22Rv1 (cell line): ENCODE data around the gene SPATA46.

Source experiments
- H3K27ac ChIP-seq: fragments of 450-650 bp; 2 replicates; pipeline ENCODE4 v1.5.1; 2017
- CTCF ChIP-seq: fragments of 450-650 bp; IDR thresholded peaks from 2 replicates; pipeline ENCODE4 v1.5.1; 2017; ENCODE audit warnings: mild to moderate bottlenecking
- ZFX ChIP-seq: fragments of 450-650 bp; IDR thresholded peaks from 2 replicates; pipeline ENCODE4 v1.6.1; 2017; ENCODE audit warnings: antibody characterized with exemption, borderline replicate concordance

SPATA46 gene

DNA sequence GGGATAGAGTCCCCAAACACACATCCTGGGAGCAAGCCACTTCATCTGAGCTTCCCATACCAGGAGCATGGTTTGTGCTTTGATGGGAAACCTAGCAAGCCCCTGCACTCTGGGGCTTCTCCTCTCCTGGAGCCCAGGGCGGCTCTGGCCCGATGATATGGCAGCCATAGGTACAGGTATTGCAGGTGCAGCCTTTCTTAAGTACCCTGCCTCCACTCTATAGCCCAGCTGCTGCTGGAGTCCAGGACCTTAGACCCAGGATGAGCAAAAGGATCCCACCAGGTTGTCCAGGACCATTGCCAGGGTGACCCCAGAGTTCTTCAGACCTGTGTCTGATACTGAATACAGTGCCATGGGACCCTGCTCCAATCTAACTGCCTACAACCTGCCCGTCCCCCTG, 9.0 kb upstream of the SPATA46 start:
- TF ChIP-seq ZFX (no peak), CTCF (no peak)
- H3K27ac ChIP-seq = no peak overlapping the region

DNA sequence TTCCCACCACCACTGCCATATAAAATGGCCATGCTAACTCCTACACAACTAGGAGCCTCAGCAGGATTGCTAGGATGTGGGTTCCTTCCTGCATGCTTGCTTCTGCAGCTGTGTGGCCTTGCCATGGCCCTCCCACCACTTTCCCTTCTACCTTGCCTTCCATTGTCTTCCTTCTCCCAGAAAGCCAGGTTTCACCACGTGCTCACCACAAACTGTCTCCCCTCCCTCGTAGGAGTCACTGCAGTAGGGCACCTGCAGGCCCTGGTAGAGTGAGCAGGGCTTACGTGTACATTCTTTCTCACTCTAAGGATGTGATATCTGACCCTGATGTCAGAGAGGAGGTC, 8.6 kb upstream of the SPATA46 start:
- TF ChIP-seq CTCF = no peak
- no peak for TF ChIP-seq ZFX

DNA sequence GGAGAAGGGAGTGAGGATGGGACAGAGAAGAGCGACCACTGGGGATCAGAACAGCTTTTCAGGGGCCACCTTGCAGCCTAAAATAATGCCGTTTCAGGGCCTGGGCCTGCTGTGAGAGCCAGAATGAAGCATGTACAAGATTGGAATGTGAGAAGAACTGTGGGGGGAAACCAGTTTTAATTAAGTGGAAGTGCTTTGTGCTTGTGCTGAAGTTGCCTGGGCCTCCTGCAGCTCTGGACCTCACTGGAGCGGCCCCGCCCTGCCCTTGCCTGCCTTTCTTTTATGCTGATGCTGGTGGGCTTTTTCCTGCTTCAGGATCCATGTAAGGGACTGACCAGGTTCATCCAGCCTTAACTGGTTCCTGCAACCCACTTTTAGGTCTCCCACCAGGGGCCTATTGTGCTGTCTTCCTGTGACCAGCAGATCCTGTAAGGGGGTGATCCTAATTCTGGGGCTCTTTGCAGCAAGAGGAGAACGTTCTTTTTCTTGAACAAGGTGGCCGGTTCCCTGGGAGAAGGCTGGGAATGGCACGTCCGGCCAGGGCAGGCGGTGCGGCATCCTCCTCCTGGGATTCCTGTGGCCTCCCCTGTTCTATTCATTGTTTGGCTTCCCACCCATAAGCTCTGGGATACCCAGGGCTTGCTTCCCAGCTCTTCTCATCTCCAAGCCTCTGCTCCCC, 8.1 kb upstream of the SPATA46 start:
- H3K27ac ChIP-seq = no peak overlapping the region
- TF ChIP-seq CTCF (no peak), ZFX (no peak)

More for the DNA sequence above, 8.6 kb upstream of the SPATA46 start:
- H3K27ac ChIP-seq = no peak overlapping the region

GRCh38 chr1:162384116-162384515, 7.5 kb upstream of the SPATA46 start:
- H3K27ac ChIP-seq = no peak overlapping the region
- TF ChIP-seq CTCF (no peak), ZFX (no peak)

- TF ChIP-seq ZFX (no peak), CTCF (no peak)
- 0 out of 2 replicates have a peak overlapping the region, but pooled peaks have one; percentile 96 for H3K27ac ChIP-seq
Observed at GRCh38 chr1:162383516-162383915, 6.9 kb upstream of the SPATA46 start.

GRCh38 chr1:162383091-162383490, 6.4 kb upstream of the SPATA46 start:
- H3K27ac ChIP-seq = peak overlapping the region; percentile 96
- TF ChIP-seq ZFX (no peak), CTCF (no peak)

GRCh38 chr1:162381941-162382750, 5.5 kb upstream of the SPATA46 start:
- TF ChIP-seq CTCF (no peak), ZFX (no peak)
- H3K27ac ChIP-seq = peak overlapping the region; percentile 96
